Osteoblast (primary cell): ENCODE results near the gene SDC1. TPM values are rescaled to one million over a fixed set of nuclear protein-coding genes. Genes with fewer than 3 reads are reported as not detected.

Experiments
- DNase-seq: peaks from one replicate; pipeline ENCODE4 v3.0.0; 2011; ENCODE audit warnings: low spot score, mixed read lengths; ENCODE audit not compliant: insufficient read length; ENCODE audit errors: missing footprints
- H2AFZ ChIP-seq: 2 replicates; pipeline ENCODE4 v1.6.0; 2011; ENCODE audit warnings: mild to moderate bottlenecking, low read length
- H3K27ac ChIP-seq: 2 replicates; pipeline ENCODE4 v1.5.1; 2011; ENCODE audit warnings: mild to moderate bottlenecking, low read depth, low read length, moderate library complexity
- H3K27me3 ChIP-seq: 2 replicates; pipeline ENCODE4 v1.6.0; 2012; ENCODE audit warnings: mild to moderate bottlenecking, control low read depth, inconsistent platforms, low read length, moderate library complexity; ENCODE audit not compliant: insufficient read depth
- H3K36me3 ChIP-seq: 2 replicates; pipeline ENCODE4 v1.5.1; 2011; ENCODE audit warnings: mild to moderate bottlenecking, low read length, control low read depth, moderate library complexity; ENCODE audit not compliant: insufficient read depth
- H3K4me1 ChIP-seq: 2 replicates; pipeline ENCODE4 v1.5.1; 2011; ENCODE audit warnings: mild to moderate bottlenecking, low read length, control low read depth, moderate library complexity; ENCODE audit not compliant: insufficient read depth
- H3K4me2 ChIP-seq: 2 replicates; pipeline ENCODE4 v1.6.0; 2011; ENCODE audit warnings: mild to moderate bottlenecking, low read length; ENCODE audit not compliant: insufficient read depth
- H3K4me3 ChIP-seq: fragments of 200-600 bp; sonication (generic); 3 replicates; pipeline ENCODE4 v1.5.1; 2012; ENCODE audit warnings: mild to moderate bottlenecking, low read length, inconsistent platforms; ENCODE audit not compliant: insufficient read depth
- H3K79me2 ChIP-seq: 2 replicates; pipeline ENCODE4 v1.6.0; 2012; ENCODE audit warnings: mild to moderate bottlenecking, low read length, control low read depth, inconsistent platforms; ENCODE audit not compliant: insufficient read depth
- H3K9me3 ChIP-seq: 2 replicates; pipeline ENCODE4 v1.5.1; 2011; ENCODE audit warnings: low read depth, low read length, control low read depth
- H4K20me1 ChIP-seq: 2 replicates; pipeline ENCODE4 v1.6.0; 2012; ENCODE audit warnings: mild to moderate bottlenecking, low read length, control low read depth; ENCODE audit not compliant: insufficient read depth
- CTCF ChIP-seq: IDR thresholded peaks from 2 replicates; pipeline ENCODE4 v1.5.1; 2011; ENCODE audit warnings: mild to moderate bottlenecking, low read depth, low read length, moderate library complexity; ENCODE audit errors: extremely low read depth
- total RNA-seq: library from RNA; depleted of rRNA; stranded (reverse); fragments of >200 nt; gene quantifications from 2 replicates; pipeline ENCODE4 v1.2.3, GENCODE V29; 2012

Gene SDC1
- total RNA-seq, 1 donor: 7.6 TPM

- Histone ChIP-seq H3K9me3 (no peaks in the 10 kb centered on the region), H3K27ac (no peak overlapping the region), H3K4me2 (no peak overlapping the region), H3K4me3 (no peak overlapping the region), H4K20me1 (no peaks in the 10 kb centered on the region), H3K79me2 (no peaks in the 10 kb centered on the region), H3K27me3 (no peaks in the 10 kb centered on the region), H3K36me3 (no peaks in the 10 kb centered on the region), H3K4me1 (peaks cover 12% of the 10 kb centered on the region), H2AFZ (no peak overlapping the region)
- DNase-seq: peak; percentile 60
- no peak for TF ChIP-seq CTCF
Observed at GRCh38 chr2:20179755-20180594, 45.0 kb downstream of the SDC1 start.

GRCh38 chr2:20179466-20179754 is 45.5 kb downstream of the SDC1 start:
- Histone ChIP-seq H3K36me3 (no peaks in the 10 kb centered on the region), H3K27me3 (no peaks in the 10 kb centered on the region), H3K4me1 (peaks cover 10% of the 10 kb centered on the region), H3K27ac (no peak overlapping the region), H3K79me2 (no peaks in the 10 kb centered on the region), H2AFZ (no peak overlapping the region), H3K4me3 (no peak overlapping the region), H3K9me3 (no peaks in the 10 kb centered on the region), H3K4me2 (no peak overlapping the region), H4K20me1 (no peaks in the 10 kb centered on the region)
- no peak for TF ChIP-seq CTCF
- no peak for DNase-seq

- Histone ChIP-seq H3K36me3 (no peaks in the 10 kb centered on the region), H3K27ac (no peak overlapping the region), H2AFZ (no peak overlapping the region), H4K20me1 (no peaks in the 10 kb centered on the region), H3K9me3 (no peaks in the 10 kb centered on the region), H3K4me2 (no peak overlapping the region), H3K4me1 (peaks cover 4% of the 10 kb centered on the region), H3K79me2 (no peaks in the 10 kb centered on the region), H3K27me3 (no peaks in the 10 kb centered on the region), H3K4me3 (no peak overlapping the region)
- no peak for TF ChIP-seq CTCF
- DNase-seq: peak; percentile 62
Observed at GRCh38 chr2:20178666-20179465, 46.1 kb downstream of the SDC1 start.

GRCh38 chr2:20178249-20178607 is 46.7 kb downstream of the SDC1 start:
- Histone ChIP-seq H3K79me2 (no peaks in the 10 kb centered on the region), H3K4me3 (no peak overlapping the region), H4K20me1 (no peaks in the 10 kb centered on the region), H2AFZ (no peak overlapping the region), H3K36me3 (no peaks in the 10 kb centered on the region), H3K4me1 (peaks cover 3% of the 10 kb centered on the region), H3K27me3 (no peaks in the 10 kb centered on the region), H3K27ac (no peak overlapping the region), H3K4me2 (no peak overlapping the region), H3K9me3 (no peaks in the 10 kb centered on the region)
- no peak for TF ChIP-seq CTCF
- peak; percentile 21 for DNase-seq
